HEK293 (cell line): Measurements from ENCODE around the gene ABCA7.

Experiments
- CTCF ChIA-PET: fragments of 350-600 bp; formaldehyde crosslinking; extraction: SDS; loops from one replicate; lab custom pipeline; 2021; ENCODE audit warnings: antibody characterized with exemption; lab: Yijun Ruan, JAX
- POLR2A ChIA-PET: fragments of 300-600 bp; formaldehyde crosslinking; extraction: SDS; loops from one replicate; lab custom pipeline; 2020; ENCODE audit warnings: antibody characterized with exemption, inconsistent platforms; lab: Yijun Ruan, JAX
- H3K27ac ChIP-seq: fragments of 200-500 bp; sonication (Bioruptor generic); 2 replicates; pipeline ENCODE4 v1.5.1; 2014; ENCODE audit warnings: low read depth, low read length, control low read depth, inconsistent platforms; ENCODE audit errors: extremely low read depth
- H3K36me3 ChIP-seq, 2 experiments: fragments of 200-500 bp in 1 of 2; sonication (Bioruptor generic) in 1 of 2; 1 replicate in 1 of 2; 2 replicates in 1 of 2; pipeline ENCODE4 v1.5.1; 2014 to 2017; ENCODE audit warnings: inconsistent platforms in 2 of 2, low read length in 2 of 2; ENCODE audit not compliant: control insufficient read depth in 2 of 2, insufficient read depth in 1 of 2
- H3K4me1 ChIP-seq: fragments of 200-500 bp; sonication (Bioruptor generic); 2 replicates; pipeline ENCODE4 v1.5.1; 2014; ENCODE audit warnings: mild to moderate bottlenecking, low read length, inconsistent platforms; ENCODE audit not compliant: control insufficient read depth, insufficient read depth
- H3K4me3 ChIP-seq: 2 replicates; pipeline ENCODE4 v1.5.1; 2011; ENCODE audit warnings: low read depth, mild to moderate bottlenecking, control low read depth, low read length, moderate library complexity
- H3K9me3 ChIP-seq: fragments of 200-500 bp; sonication (Bioruptor generic); 2 replicates; pipeline ENCODE4 v1.5.1; 2014; ENCODE audit warnings: low read depth, low read length, inconsistent platforms; ENCODE audit not compliant: control insufficient read depth, insufficient read depth
- GFI1B ChIP-seq: fragments of 450-650 bp; formaldehyde crosslinking; IDR thresholded peaks from 2 replicates; pipeline ENCODE4 v1.5.1; 2016; ENCODE audit warnings: missing biosample characterization, missing genetic modification characterization
- KLF7 ChIP-seq: fragments of 450-650 bp; formaldehyde crosslinking; IDR thresholded peaks from 2 replicates; pipeline ENCODE4 v1.5.1; 2016; ENCODE audit warnings: missing biosample characterization, missing genetic modification characterization, borderline replicate concordance
- KLF9 ChIP-seq: fragments of 450-650 bp; formaldehyde crosslinking; IDR thresholded peaks from 2 replicates; pipeline ENCODE4 v1.5.1; 2016; ENCODE audit warnings: missing biosample characterization, missing genetic modification characterization, low read depth
- PRDM10 ChIP-seq: fragments of 450-650 bp; formaldehyde crosslinking; IDR thresholded peaks from 2 replicates; pipeline ENCODE4 v1.5.1; 2016; ENCODE audit warnings: missing biosample characterization, missing genetic modification characterization
- REPIN1 ChIP-seq: fragments of 450-650 bp; formaldehyde crosslinking; IDR thresholded peaks from 2 replicates; pipeline ENCODE4 v1.5.1; 2017; ENCODE audit warnings: missing biosample characterization, missing genetic modification characterization, low read depth
- SP2 ChIP-seq: fragments of 450-650 bp; formaldehyde crosslinking; IDR thresholded peaks from 2 replicates; pipeline ENCODE4 v1.5.1; 2016; ENCODE audit warnings: missing biosample characterization, missing genetic modification characterization
- SP3 ChIP-seq: fragments of 450-650 bp; formaldehyde crosslinking; IDR thresholded peaks from 2 replicates; pipeline ENCODE4 v1.5.1; 2016; ENCODE audit warnings: missing biosample characterization, missing genetic modification characterization
- SP7 ChIP-seq: fragments of 450-650 bp; formaldehyde crosslinking; IDR thresholded peaks from 2 replicates; pipeline ENCODE4 v1.5.1; 2016; ENCODE audit warnings: missing biosample characterization, missing genetic modification characterization
- ZBTB10 ChIP-seq: fragments of 450-650 bp; formaldehyde crosslinking; IDR thresholded peaks from 2 replicates; pipeline ENCODE4 v1.5.1; 2016; ENCODE audit warnings: missing biosample characterization, missing genetic modification characterization
- ZBTB17 ChIP-seq: fragments of 450-650 bp; formaldehyde crosslinking; IDR thresholded peaks from 2 replicates; pipeline ENCODE4 v1.5.1; 2016; ENCODE audit warnings: missing biosample characterization, missing genetic modification characterization
- ZBTB26 ChIP-seq: fragments of 450-650 bp; formaldehyde crosslinking; optimal IDR thresholded peaks from 2 replicates; pipeline ENCODE3; 2016; ENCODE audit warnings: missing biosample characterization, mild to moderate bottlenecking, missing genetic modification characterization
- ZBTB7A ChIP-seq: fragments of 450-650 bp; formaldehyde crosslinking; IDR thresholded peaks from 2 replicates; pipeline ENCODE4 v1.5.1; 2016; ENCODE audit warnings: low read depth, missing biosample characterization, missing genetic modification characterization
- ZFHX2 ChIP-seq: fragments of 450-650 bp; formaldehyde crosslinking; conservative IDR thresholded peaks from 2 replicates; pipeline ENCODE4 v1.5.1; 2016; ENCODE audit warnings: missing biosample characterization, missing genetic modification characterization
- ZNF121 ChIP-seq: fragments of 450-650 bp; formaldehyde crosslinking; IDR thresholded peaks from 2 replicates; pipeline ENCODE4 v1.5.1; 2016; ENCODE audit warnings: missing biosample characterization, missing genetic modification characterization
- ZNF169 ChIP-seq: fragments of 450-650 bp; formaldehyde crosslinking; IDR thresholded peaks from 2 replicates; pipeline ENCODE4 v1.5.1; 2016; ENCODE audit warnings: missing biosample characterization, missing genetic modification characterization
- ZNF274 ChIP-seq, 2 experiments: fragments of 200-500 bp in 1 of 2; fragments of 450-650 bp in 1 of 2; sonication (Bioruptor generic) in 1 of 2; formaldehyde crosslinking in 1 of 2; IDR thresholded peaks; 2 replicates each; pipeline versions ENCODE4 v1.5.1 to v1.6.1; 2014 to 2016; ENCODE audit warnings: borderline replicate concordance in 1 of 2, inconsistent platforms in 1 of 2, low read length in 1 of 2, missing biosample characterization in 1 of 2, missing genetic modification characterization in 1 of 2
- ZNF335 ChIP-seq: fragments of 450-650 bp; formaldehyde crosslinking; conservative IDR thresholded peaks from 2 replicates; pipeline ENCODE4 v1.5.1; 2016; ENCODE audit warnings: missing biosample characterization, missing genetic modification characterization
- ZNF350 ChIP-seq: fragments of 450-650 bp; formaldehyde crosslinking; IDR thresholded peaks from 2 replicates; pipeline ENCODE4 v1.5.0; 2017; ENCODE audit warnings: missing biosample characterization, mild to moderate bottlenecking, missing genetic modification characterization
- ZNF391 ChIP-seq: fragments of 450-650 bp; formaldehyde crosslinking; IDR thresholded peaks from 2 replicates; pipeline ENCODE4 v1.5.1; 2016; ENCODE audit warnings: low read depth, missing biosample characterization, missing genetic modification characterization, borderline replicate concordance
- ZNF423 ChIP-seq: fragments of 450-650 bp; formaldehyde crosslinking; IDR thresholded peaks from 2 replicates; pipeline ENCODE4 v1.5.1; 2016; ENCODE audit warnings: missing biosample characterization, missing genetic modification characterization
- ZNF530 ChIP-seq: fragments of 450-650 bp; formaldehyde crosslinking; IDR thresholded peaks from 2 replicates; pipeline ENCODE4 v1.5.1; 2016; ENCODE audit warnings: low read depth, missing biosample characterization, missing genetic modification characterization
- ZNF558 ChIP-seq: fragments of 450-650 bp; formaldehyde crosslinking; IDR thresholded peaks from 2 replicates; pipeline ENCODE4 v1.5.1; 2016; ENCODE audit warnings: missing biosample characterization, missing genetic modification characterization
- ZNF701 ChIP-seq: fragments of 450-650 bp; formaldehyde crosslinking; IDR thresholded peaks from 2 replicates; pipeline ENCODE4 v1.5.1; 2016; ENCODE audit warnings: missing biosample characterization, missing genetic modification characterization
- ZNF792 ChIP-seq: fragments of 450-650 bp; formaldehyde crosslinking; IDR thresholded peaks from 2 replicates; pipeline ENCODE4 v1.5.1; 2016; ENCODE audit warnings: missing biosample characterization, missing genetic modification characterization
- ZXDB ChIP-seq: fragments of 450-650 bp; formaldehyde crosslinking; IDR thresholded peaks from 2 replicates; pipeline ENCODE4 v1.5.1; 2016; ENCODE audit warnings: missing biosample characterization, missing genetic modification characterization
- TF ChIP-seq, protein P1 (sequence below): fragments of 450-650 bp; formaldehyde crosslinking; IDR thresholded peaks from 2 replicates; pipeline ENCODE4 v1.5.1; 2016; ENCODE audit warnings: missing biosample characterization, missing genetic modification characterization
- TF ChIP-seq, protein P2 (sequence below): fragments of 450-650 bp; formaldehyde crosslinking; IDR thresholded peaks from 2 replicates; pipeline ENCODE4 v1.5.1; 2016; ENCODE audit warnings: missing biosample characterization, missing genetic modification characterization

The ABCA7 gene

GRCh38 chr19:1001538-1002166, 38.3 kb upstream of the ABCA7 start:
- CTCF ChIA-PET, result interaction anchor here (0.5 to 1.4 kb wide), 10 partner anchors 24 to 491 kb away, joined by 3 to 4 read pairs (median 3); no protein-coding TSS in a partner anchor
- no peaks in the 10 kb centered on the region for H3K9me3 ChIP-seq
- H3K4me1 ChIP-seq, result no peaks in the 10 kb centered on the region; the same call in 1 of the 2 replicates
- POLR2A ChIA-PET, result interaction anchor here (0.6 to 1.1 kb wide), 2 partner anchors 251 to 267 kb away, joined by 3 to 4 read pairs; partner anchors contain the start of gene CIRBP
- H3K4me3 ChIP-seq, result no peak overlapping the region
- no peak overlapping the region for H3K27ac ChIP-seq
- H3K36me3 ChIP-seq, result no peaks in the 10 kb centered on the region
- TF ChIP-seq GFI1B (tag by site-specific recombination) (no peak), ZBTB7A (peak; percentile 97), ZBTB26 (tag by site-specific recombination) (no peak), KLF7 (tag by site-specific recombination) (peak; percentile 37; the same call in 1 of the 2 replicates), ZNF335 (tag by site-specific recombination) (peak; percentile 58), ZNF274 (IDR thresholded peaks at IDR 0.05; ENCODE audit: low read length) (no peak), ZNF274 (tag by site-specific recombination; IDR thresholded peaks at IDR 0.05; ENCODE audit: borderline replicate concordance) (no peak), ZBTB17 (tag by site-specific recombination) (peak; percentile 24; the same call in 1 of the 2 replicates), ZNF121 (tag by site-specific recombination) (peak; percentile 98), ZFHX2 (tag by site-specific recombination) (peak; percentile 47; the same call in 1 of the 2 replicates), ZNF558 (tag by site-specific recombination) (no peak), ZNF391 (tag by site-specific recombination) (0 out of 2 replicates have a peak, but pooled peaks have one; percentile 43), REPIN1 (tag by site-specific recombination) (no peak), ZNF701 (no peak), ZXDB (tag by site-specific recombination) (peak; percentile 25; the same call in 1 of the 2 replicates), ZNF792 (no peak), PRDM10 (tag by site-specific recombination) (peak; percentile 75), SP3 (peak; percentile 70), SP2 (0 out of 2 replicates have a peak, but pooled peaks have one; percentile 20), ZNF530 (tag by site-specific recombination) (no peak), ZNF423 (tag by site-specific recombination) (peak; percentile 63; the same call in 1 of the 2 replicates), ZNF169 (tag by site-specific recombination) (no peak), ZBTB10 (tag by site-specific recombination) (peak; percentile 98), ZNF350 (no peak), KLF9 (tag by site-specific recombination) (peak; percentile 77), SP7 (tag by site-specific recombination) (peak; percentile 53; the same call in 1 of the 2 replicates)
- TF ChIP-seq, protein P1, sequence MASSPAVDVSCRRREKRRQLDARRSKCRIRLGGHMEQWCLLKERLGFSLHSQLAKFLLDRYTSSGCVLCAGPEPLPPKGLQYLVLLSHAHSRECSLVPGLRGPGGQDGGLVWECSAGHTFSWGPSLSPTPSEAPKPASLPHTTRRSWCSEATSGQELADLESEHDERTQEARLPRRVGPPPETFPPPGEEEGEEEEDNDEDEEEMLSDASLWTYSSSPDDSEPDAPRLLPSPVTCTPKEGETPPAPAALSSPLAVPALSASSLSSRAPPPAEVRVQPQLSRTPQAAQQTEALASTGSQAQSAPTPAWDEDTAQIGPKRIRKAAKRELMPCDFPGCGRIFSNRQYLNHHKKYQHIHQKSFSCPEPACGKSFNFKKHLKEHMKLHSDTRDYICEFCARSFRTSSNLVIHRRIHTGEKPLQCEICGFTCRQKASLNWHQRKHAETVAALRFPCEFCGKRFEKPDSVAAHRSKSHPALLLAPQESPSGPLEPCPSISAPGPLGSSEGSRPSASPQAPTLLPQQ (tag by site-specific recombination), result peak; percentile 53
- TF ChIP-seq, protein P2, sequence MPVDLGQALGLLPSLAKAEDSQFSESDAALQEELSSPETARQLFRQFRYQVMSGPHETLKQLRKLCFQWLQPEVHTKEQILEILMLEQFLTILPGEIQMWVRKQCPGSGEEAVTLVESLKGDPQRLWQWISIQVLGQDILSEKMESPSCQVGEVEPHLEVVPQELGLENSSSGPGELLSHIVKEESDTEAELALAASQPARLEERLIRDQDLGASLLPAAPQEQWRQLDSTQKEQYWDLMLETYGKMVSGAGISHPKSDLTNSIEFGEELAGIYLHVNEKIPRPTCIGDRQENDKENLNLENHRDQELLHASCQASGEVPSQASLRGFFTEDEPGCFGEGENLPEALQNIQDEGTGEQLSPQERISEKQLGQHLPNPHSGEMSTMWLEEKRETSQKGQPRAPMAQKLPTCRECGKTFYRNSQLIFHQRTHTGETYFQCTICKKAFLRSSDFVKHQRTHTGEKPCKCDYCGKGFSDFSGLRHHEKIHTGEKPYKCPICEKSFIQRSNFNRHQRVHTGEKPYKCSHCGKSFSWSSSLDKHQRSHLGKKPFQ (tag by site-specific recombination), result peak; percentile 35; the same call in 1 of the 2 replicates
